ENCODE data around the gene SCARB2.

Gene SCARB2

DNA sequence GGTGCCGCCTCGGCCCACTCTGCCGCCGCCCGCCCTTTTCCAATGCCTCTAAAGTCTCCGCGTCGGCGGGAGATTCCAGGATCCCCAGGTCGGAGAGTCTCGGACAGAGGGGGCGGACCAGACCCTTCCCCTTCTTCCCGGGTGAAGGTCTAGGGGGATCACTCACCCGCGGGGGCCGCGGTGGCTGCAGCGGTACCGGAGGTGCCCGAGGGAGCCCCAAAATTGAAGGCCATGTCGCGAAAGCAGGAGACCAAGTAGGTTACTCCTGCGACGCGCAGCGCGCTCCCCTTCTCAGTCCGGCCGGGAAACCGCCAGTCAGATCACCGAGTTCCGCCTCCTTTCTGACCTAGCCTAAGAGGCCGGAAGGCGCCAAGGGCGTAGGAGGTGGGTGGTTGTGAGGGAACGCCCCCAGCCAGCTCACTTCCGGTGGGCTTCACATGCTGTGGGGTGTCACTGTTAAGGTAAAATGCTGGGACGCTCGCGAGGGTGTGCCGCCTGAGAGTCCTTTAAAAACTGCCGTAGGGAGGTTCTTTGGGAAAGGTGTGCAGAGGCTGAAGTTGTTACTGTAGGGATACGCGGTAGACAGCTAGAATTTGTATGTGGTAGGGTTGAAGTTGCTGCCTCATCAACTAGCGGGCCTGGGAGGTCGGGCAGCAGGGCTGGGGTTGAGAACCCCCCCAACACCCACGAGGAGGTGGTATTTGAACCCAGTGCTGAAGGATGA, 65.3 kb downstream of the SCARB2 start, which contains the start of gene NUP54:
NUP54 (minus strand) TSS at position 256 of the 724 bp plus-strand sequence; CDS start at position 233, 23 bp downstream.
- peak; percentile 94 for DNase-seq (ENCODE audit: low read depth in 2 of 2)

GRCh38 chr4:76147454-76148141, 66.0 kb downstream of the SCARB2 start:
- DNase-seq (ENCODE audit: low read depth in 2 of 2): peak; percentile 33 to 53

DNA sequence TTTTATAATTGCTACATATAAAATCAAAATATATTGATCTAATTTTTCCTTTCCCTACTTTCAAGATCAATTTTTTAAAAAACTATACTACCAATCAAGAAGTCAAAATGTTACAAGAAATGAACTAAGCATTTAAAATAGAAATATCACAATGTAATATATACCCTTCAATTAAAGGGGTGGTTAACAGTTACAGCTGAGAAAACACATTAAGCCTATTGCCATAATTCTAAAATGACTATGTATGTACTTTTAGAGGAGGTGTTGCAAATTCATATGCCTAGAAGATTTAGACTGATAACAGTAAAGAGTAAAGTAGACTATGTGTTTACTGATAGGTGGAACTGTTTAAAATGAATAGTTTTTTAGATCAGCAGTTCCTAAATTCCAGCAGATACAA, 69.1 kb downstream of the SCARB2 start:
- no peak for DNase-seq (ENCODE audit: low read depth in 2 of 2)

DNA sequence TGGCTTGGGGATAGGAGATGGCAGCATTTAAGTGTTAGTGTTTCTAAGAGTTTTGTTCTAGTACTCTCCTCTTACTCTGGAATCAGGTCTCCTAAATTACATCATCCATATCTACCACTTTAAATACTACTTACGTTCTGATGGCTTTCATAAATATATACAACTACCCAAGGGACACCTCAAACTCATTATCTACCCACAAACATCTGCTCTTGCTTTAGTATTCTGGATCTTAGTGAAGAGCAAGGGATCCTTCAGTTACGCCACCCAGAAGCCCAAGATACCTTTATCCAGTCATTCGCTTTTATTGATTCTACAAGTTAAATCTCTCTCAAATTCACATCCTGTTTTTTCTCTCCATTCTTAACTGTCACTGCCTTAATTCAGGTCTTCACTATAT, 72.4 kb downstream of the SCARB2 start:
- no peak for DNase-seq (ENCODE audit: low read depth in 2 of 2)

GRCh38 chr4:76127754-76128153, 85.9 kb downstream of the SCARB2 start:
- DNase-seq (ENCODE audit: low read depth in 2 of 2): no peak

DNA sequence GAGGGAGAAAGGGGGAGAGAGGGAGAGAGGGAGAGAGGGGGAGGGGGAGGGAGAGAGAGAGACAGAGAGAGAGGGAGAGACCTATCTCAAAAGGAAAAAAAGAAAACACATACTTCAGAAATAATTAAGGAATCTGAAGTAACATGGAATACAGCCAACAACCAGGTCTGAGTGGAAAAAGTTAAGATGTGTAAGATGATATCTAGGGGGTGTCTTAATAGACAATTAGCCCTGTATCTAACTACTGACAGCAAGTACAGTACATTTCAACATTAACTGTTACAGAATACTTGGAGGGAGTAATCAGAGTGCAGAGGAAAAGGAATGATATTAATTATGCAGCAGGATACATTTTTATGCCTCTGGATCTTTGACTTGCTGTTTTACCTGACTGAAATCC, 87.8 kb downstream of the SCARB2 start:
- no peak for DNase-seq (ENCODE audit: low read depth in 2 of 2)

GRCh38 chr4:76120199-76120598, 93.4 kb downstream of the SCARB2 start:
- no peak for DNase-seq (ENCODE audit: low read depth in 2 of 2)

DNA sequence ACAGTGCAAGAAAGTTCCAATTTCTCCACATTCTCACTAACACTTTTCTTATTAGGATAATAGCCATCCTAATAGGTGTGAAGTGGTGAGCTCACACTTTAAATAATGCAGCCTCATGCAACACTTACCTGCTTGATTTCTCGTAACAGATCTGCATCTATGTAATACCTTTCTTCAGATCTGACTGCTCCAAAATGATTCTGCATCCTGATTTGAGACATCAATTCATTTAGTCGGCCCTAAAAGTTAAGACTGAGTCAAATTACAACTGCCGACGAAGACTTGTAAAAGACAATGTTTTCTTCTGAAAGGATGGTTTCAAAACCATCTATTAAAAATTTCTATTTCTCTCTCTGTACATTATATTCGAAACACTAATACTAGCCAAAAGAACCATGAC, 96.1 kb downstream of the SCARB2 start:
- DNase-seq (ENCODE audit: low read depth in 2 of 2): no peak

DNA sequence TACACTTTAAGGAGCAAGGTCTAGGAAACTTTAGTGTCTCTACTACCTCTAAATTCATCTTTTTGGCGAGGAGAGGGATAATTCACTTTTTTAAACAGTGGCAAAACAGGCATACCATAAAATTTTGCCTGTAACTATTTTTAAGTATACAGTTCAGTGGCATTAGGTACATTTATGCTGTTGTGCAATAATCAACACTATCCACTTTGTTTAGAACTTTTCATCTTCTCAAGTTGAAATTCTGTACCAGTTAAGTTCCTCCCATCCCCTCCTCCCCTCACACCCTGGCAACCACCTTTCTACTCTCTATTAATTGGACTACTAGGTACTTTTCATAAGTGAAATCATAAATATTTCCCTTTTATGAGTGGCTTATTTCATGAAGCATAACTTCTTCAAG, 96.8 kb downstream of the SCARB2 start:
- DNase-seq (ENCODE audit: low read depth in 2 of 2): no peak
